ENCODE data around the gene CCN5.

Gene CCN5

GRCh38 chr20:44737116-44737515 is 21.9 kb downstream of the CCN5 start:
- no peak for TF ChIP-seq CTCF (conservative IDR thresholded peaks at IDR 0.05; ENCODE audit: low read depth, low read length)
- no peak for DNase-seq (ENCODE audit: low read depth)
- no peak overlapping the region for H3K4me3 ChIP-seq (ENCODE audit: low read length)

GRCh38 chr20:44738813-44739477 is 23.8 kb downstream of the CCN5 start:
- no peak overlapping the region for H3K4me3 ChIP-seq (ENCODE audit: low read length)
- TF ChIP-seq CTCF (conservative IDR thresholded peaks at IDR 0.05; ENCODE audit: low read depth, low read length) = no peak
- DNase-seq (ENCODE audit: low read depth) = no peak

- DNase-seq (ENCODE audit: low read depth) = no peak
- no peak for TF ChIP-seq CTCF (conservative IDR thresholded peaks at IDR 0.05; ENCODE audit: low read depth, low read length)
These were observed 24.8 kb downstream of the CCN5 start for GRCh38 chr20:44739942-44740341.

GRCh38 chr20:44742304-44743079 is 27.3 kb downstream of the CCN5 start:
- H3K4me3 ChIP-seq (ENCODE audit: low read length) = no peak overlapping the region
- no peak for TF ChIP-seq CTCF (conservative IDR thresholded peaks at IDR 0.05; ENCODE audit: low read depth, low read length)

More at GRCh38 chr20:44739942-44740341, 24.8 kb downstream of the CCN5 start:
- H3K4me3 ChIP-seq (ENCODE audit: low read length) = no peak overlapping the region

GRCh38 chr20:44743080-44743701 is 28.0 kb downstream of the CCN5 start:
- DNase-seq (ENCODE audit: low read depth) = no peak
- TF ChIP-seq CTCF (conservative IDR thresholded peaks at IDR 0.05; ENCODE audit: low read depth, low read length) = no peak
- no peak overlapping the region for H3K4me3 ChIP-seq (ENCODE audit: low read length)

More at GRCh38 chr20:44742304-44743079, 27.3 kb downstream of the CCN5 start:
- DNase-seq (ENCODE audit: low read depth) = no peak

GRCh38 chr20:44743916-44744655 is 28.9 kb downstream of the CCN5 start:
- no peak for DNase-seq (ENCODE audit: low read depth)
- TF ChIP-seq CTCF (conservative IDR thresholded peaks at IDR 0.05; ENCODE audit: low read depth, low read length) = no peak

More at GRCh38 chr20:44743916-44744655, 28.9 kb downstream of the CCN5 start:
- H3K4me3 ChIP-seq (ENCODE audit: low read length) = no peak overlapping the region
